Measurements from ENCODE around the gene ALS2.
"Not testable (repeated sequence)": the region's sequence is repeated elsewhere in the genome, so short reads cannot be mapped to it uniquely, and the experiment has no call there.

ALS2 gene

GRCh38 chr2:201764469-201764868, 16.3 kb downstream of the ALS2 start:
- DNase-seq (ENCODE audit: low read depth, low spot score) = not testable (repeated sequence)

GRCh38 chr2:201761101-201761500, 19.6 kb downstream of the ALS2 start:
- H3K4me3 ChIP-seq (ENCODE audit: low read length) = no peak overlapping the region
- no peak for DNase-seq (ENCODE audit: low read depth, low spot score)

More at GRCh38 chr2:201764469-201764868, 16.3 kb downstream of the ALS2 start:
- not testable (repeated sequence) for H3K4me3 ChIP-seq (ENCODE audit: low read length)

DNA sequence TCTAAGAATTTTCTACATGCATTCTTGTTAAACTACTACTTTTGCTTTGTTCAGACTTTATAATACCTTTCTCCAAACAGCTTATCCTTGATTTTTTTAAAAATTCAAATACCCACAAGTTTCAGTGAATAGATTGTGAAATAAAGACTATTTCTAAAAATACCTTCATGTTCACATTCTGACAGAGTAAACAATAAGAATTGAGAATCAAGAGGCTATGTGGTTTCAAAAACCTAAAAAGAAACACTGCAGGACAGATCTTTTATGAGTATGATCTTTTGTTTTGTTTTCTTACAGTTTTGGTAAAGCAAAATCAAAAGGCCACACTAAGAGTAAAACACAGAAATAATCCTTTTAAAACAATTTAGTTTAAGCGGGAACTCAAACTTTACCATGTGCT, 21.2 kb downstream of the ALS2 start:
- DNase-seq (ENCODE audit: low read depth, low spot score) = no peak
- no peak overlapping the region for H3K4me3 ChIP-seq (ENCODE audit: low read length)

DNA sequence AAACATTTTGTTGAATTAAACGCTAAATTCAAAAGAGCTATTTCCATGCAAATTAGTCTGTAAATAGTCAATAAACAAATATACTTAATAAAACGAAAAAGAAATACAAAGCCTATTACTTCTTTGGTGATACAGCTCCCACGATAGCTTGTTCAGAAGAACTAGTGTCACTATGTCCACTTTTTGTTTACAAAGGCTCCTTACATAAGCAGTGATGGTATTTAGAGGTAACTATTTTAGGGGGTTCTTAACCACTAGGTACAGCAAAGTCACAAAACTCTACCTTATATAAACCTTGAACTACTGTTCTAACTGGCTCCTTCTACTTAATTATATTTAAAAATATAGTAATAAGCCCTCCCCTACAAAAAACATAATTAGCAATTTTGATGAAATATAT, 21.9 kb downstream of the ALS2 start:
- no peak overlapping the region for H3K4me3 ChIP-seq (ENCODE audit: low read length)
- DNase-seq (ENCODE audit: low read depth, low spot score) = no peak

DNA sequence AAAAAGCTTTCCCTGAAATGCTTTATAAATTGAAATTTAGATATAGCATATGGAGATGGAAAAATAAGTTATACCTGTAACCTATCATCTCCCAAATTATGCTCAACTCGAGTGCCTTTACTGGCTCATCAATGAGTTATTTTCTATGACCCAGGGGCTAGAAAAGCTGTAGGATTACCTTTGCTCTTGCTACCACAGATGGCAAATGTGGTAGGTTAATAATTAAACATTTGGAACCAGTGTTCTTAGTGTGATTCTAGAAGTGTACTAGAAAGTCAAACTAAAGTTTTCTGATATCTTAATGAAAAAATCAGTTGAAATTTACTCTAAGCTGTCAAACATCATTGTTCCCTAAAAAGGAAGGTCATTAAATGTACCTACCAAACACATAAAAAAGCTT, 22.5 kb downstream of the ALS2 start:
- DNase-seq (ENCODE audit: low read depth, low spot score) = no peak
- H3K4me3 ChIP-seq (ENCODE audit: low read length) = no peak overlapping the region

DNA sequence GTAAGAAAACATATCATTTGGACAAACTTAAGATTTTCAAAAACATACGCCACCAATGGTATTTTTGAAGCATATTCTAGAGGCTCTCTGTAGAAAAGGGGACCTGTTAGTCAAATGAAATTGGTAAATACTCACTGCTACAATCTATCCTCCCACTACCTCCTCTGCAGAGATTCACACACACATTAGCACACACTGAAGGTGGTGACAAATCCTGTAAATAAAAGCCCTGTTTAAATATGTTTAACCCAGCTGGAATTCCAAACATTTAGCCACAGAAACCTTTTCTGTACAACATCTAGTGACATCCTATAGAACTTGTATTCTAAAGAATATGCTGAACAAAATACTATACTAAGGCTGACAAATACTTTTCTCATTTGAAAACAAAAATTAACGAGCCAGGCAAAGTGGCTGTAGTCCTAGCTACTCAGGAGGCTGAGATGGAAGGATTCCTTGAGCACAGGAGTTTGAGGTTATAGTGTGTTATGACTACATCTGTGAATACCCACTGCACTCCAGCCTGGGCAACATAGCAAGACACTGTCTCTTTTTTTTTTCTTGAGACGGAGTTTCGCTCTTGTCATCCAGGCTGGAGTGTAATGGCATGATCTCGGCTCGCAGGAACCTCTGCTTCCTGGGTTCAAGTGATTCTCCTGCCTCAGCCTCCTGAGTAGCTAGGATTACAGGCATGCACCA, 25.9 kb downstream of the ALS2 start:
- H3K4me3 ChIP-seq (ENCODE audit: low read length) = no peak overlapping the region
- DNase-seq (ENCODE audit: low read depth, low spot score) = no peak

GRCh38 chr2:201751566-201751965, 29.2 kb downstream of the ALS2 start:
- DNase-seq (ENCODE audit: low read depth, low spot score) = no peak
- H3K4me3 ChIP-seq (ENCODE audit: low read length) = no peak overlapping the region

GRCh38 chr2:201746551-201746950, 34.2 kb downstream of the ALS2 start:
- H3K4me3 ChIP-seq (ENCODE audit: low read length) = no peak overlapping the region
- DNase-seq (ENCODE audit: low read depth, low spot score) = no peak

DNA sequence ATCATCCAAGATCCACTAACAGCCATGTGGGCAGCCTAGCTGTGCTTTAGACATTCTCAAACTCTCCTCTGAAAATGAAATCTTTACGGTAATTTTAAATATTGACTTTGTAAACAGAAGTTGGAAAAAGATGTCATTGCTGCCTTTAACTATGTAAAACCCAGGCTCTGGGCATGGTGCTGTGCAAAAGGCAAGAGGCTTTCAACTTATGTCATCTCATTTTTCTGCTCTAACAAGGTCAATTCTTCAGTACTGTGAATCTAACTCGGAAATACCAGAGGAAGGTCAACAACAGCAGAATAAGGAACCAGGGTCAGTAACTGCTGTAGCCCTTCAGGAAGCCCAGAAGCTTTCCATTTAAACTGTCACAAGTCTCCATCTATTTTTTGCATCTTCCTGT, 45.2 kb downstream of the ALS2 start:
- no peak overlapping the region for H3K4me3 ChIP-seq (ENCODE audit: low read length)
- no peak for DNase-seq (ENCODE audit: low read depth, low spot score)

DNA sequence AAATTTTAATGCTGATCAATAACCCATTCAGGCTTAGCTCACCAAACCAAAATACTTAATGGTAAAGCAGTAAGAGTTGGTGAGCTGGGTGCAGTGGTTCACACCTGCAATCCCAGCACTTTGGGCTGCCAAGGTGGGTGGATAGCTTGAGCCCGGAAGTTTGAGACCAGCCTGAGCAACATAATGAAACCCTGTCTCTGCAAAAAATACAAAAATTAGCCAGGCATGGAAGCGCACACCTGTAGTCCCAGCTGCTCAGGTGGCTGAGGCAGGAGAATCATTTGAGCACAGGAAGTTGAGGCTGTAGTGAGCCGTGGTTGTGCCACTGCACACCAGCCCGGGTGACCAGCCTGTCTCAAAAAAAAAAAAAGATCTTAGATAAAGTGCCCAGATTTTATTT, 46.6 kb downstream of the ALS2 start:
- DNase-seq (ENCODE audit: low read depth, low spot score) = no peak
- H3K4me3 ChIP-seq (ENCODE audit: low read length) = no peak overlapping the region

GRCh38 chr2:201733544-201733943, 47.2 kb downstream of the ALS2 start:
- no peak overlapping the region for H3K4me3 ChIP-seq (ENCODE audit: low read length)
- no peak for DNase-seq (ENCODE audit: low read depth, low spot score)

DNA sequence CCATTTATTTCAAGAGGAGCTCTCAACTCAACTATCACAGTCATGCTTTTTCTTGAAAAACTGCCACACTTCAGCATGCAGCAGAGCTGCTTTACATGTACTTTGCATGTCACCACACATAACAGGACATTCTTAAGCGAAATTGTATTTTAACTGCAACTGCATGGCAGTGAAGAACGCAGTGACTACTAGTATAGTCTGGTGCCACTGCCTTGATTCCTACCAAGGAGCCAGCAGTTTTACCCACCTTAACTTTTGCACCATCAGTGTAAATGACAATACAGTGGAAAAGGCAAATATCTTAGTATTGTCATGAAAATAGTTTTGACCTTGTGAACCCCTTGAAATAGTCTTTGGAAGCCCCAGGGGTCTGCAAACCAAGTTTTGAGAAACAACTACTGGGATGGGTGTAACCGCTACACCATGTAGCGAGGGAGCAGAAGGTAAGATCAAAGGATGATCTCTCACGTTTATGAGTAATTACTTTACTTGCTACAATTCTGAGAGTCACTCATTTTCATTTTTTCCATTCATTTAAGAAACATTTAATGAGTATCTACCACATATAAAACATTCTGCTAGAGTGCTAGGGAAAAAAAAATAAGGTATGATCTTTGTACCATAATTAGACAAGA, 50.0 kb downstream of the ALS2 start:
- DNase-seq (ENCODE audit: low read depth, low spot score) = no peak
- H3K4me3 ChIP-seq (ENCODE audit: low read length) = no peak overlapping the region

DNA sequence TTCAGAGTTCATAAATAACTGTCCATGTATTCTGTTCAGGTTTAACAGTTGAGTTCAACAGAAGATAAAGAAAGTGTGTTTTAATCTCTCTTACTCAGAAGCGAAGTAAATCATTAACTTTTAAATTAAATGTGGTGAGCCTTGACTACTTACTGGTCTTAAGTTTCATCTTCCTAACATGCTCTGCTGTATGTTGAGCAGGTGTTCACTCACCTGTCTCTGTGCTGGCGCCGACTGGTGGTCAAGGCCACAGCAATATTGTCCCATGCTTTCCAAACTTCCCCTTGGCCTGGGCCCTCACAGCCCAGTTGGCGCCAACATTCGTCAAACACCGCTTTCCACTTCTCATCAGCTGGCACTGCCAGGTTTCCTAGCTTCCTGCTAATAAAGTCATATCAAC, 65.3 kb downstream of the ALS2 start:
- H3K4me3 ChIP-seq (ENCODE audit: low read length) = no peak overlapping the region
- no peak for DNase-seq (ENCODE audit: low read depth, low spot score)

DNA sequence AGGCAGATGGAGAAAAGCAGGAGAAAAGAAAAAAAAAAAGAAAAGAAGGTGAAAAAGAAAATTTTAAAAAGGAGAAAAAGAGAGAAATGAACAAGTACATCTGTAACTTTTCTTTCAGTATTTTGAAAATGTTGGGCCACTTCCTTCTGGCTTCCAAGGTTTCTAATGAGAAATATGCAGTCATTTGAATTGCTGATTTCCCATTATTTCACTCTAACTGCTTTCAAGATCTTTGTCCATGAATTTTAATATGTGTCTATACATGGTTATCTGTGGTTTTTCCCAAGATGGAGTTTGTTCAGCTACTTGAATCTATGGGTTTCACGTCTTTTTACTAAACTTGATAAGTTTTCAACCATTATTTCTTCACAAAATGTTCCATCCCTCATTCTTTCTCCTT, 68.0 kb downstream of the ALS2 start:
- H3K4me3 ChIP-seq (ENCODE audit: low read length) = no peak overlapping the region
- no peak for DNase-seq (ENCODE audit: low read depth, low spot score)

DNA sequence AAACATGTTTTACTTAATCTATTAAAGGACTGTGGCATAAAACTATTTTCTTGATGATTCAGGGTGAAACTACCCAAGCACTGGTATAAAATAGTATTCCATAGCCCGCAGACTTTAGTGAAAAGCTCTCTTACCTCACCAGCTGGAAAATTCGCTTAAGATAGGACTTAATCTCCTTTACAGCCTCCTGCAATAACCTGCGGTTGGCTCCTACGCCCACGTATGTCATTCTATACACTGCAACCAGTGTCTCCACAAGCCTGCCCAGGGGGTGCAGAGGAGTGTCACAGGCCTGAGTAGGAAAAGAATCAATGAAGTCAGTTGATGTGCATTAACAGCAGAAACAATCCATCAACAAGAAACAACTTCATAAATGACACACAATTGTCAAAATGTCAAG, 71.0 kb downstream of the ALS2 start:
- no peak overlapping the region for H3K4me3 ChIP-seq (ENCODE audit: low read length)
- no peak for DNase-seq (ENCODE audit: low read depth, low spot score)

DNA sequence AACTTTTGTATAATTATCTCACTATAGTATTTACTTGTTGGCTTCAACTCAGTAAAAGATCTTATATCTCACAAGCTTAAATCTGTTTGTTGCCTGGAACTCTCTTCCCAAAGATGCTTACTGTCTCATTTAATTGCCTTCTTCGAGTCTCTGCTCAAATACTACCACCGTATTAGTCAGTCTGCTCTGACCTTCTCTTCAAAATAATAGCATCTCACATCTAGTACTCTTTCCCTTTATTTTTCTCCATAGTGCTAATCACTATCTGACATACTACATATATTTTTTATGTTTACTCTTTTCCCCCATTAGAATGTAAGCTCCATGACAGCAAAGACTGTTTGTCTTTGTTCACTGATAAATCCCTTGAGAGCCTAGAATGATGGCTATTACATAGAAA, 71.7 kb downstream of the ALS2 start:
- no peak for DNase-seq (ENCODE audit: low read depth, low spot score)
- no peak overlapping the region for H3K4me3 ChIP-seq (ENCODE audit: low read length)

GRCh38 chr2:201707753-201708152, 73.0 kb downstream of the ALS2 start:
- DNase-seq (ENCODE audit: low read depth, low spot score) = no peak
- no peak overlapping the region for H3K4me3 ChIP-seq (ENCODE audit: low read length)

DNA sequence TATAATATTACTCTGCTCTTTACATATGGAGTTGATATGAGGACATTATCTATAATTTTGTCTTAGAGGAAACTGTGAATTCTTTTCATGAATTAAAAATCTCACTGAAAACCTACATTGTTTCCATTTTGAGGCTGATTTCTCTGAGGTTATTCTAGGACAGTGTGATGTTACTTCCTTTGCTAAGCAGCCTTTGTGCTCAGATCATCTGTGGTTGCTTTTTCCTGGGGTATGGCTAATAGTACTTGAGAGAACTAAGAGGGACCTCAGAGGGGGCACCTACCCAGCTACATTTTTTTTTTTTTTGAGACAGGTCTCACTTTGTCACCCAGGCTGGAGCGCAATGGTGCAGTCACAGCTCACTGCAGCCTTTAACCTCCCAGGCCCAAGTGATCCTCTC, 73.6 kb downstream of the ALS2 start:
- DNase-seq (ENCODE audit: low read depth, low spot score) = no peak
- H3K4me3 ChIP-seq (ENCODE audit: low read length) = no peak overlapping the region

DNA sequence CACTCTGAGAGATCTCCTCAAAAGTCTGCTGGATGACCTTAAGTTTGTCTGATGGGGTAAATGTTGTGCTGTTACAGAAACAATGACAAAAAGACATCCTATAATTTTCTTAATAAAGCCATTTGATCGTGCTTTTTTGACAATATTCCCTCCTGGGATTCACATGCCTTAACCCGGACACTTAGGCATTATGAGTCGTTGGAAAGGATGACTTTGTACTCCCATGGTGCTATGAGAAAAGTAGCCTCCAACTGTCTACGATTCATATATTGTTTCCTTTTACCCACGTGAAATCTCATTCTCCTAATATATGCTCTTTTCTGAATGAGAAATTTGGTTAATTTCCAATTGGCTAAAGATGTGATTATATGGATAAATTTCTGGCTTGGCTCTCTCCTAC, 76.2 kb downstream of the ALS2 start:
- no peak for DNase-seq (ENCODE audit: low read depth, low spot score)
- no peak overlapping the region for H3K4me3 ChIP-seq (ENCODE audit: low read length)

- DNase-seq (ENCODE audit: low read depth, low spot score) = no peak
- H3K4me3 ChIP-seq (ENCODE audit: low read length) = no peak overlapping the region
Measured at GRCh38 chr2:201701646-201702045, 79.1 kb downstream of the ALS2 start.

GRCh38 chr2:201699416-201699815, 81.3 kb downstream of the ALS2 start:
- DNase-seq (ENCODE audit: low read depth, low spot score) = no peak
- no peak overlapping the region for H3K4me3 ChIP-seq (ENCODE audit: low read length)
